HepG2 (cell line): ENCODE measurements around the gene F12. TPM values are rescaled to one million over a fixed set of nuclear protein-coding genes. Genes with fewer than 3 reads are reported as not detected.

Experiments
- ATAC-seq: fragments of 200-7000 bp; cut with Tn5 transposase; 3 replicates; pipeline ENCODE4 v1.9.1; 2020; ENCODE audit warnings: mild to moderate bottlenecking, moderate library complexity
- BruUV-seq: library from RNA; stranded (reverse); fragments of 400-500 nt; replicated peaks from 2 replicates; lab custom pipeline; 2021; lab: Mats Ljungman, UMichigan
- CTCF ChIA-PET: fragments of 300-600 bp; formaldehyde crosslinking; extraction: SDS; loops from one replicate; lab custom pipeline; 2021; ENCODE audit warnings: low total read pairs, inconsistent platforms, low intra/inter-chr PET ratio; lab: Yijun Ruan, JAX
- POLR2A ChIA-PET: fragments of 350-600 bp; sonication (Branson Sonifier 250); formaldehyde crosslinking; loops from one replicate; lab custom pipeline; 2020; ENCODE audit warnings: antibody characterized with exemption, inconsistent platforms; lab: Yijun Ruan, JAX
- DNase-seq: peaks from one replicate; pipeline ENCODE4 v3.0.0-alpha.2; 2015; ENCODE audit warnings: low spot score
- FAIRE-seq: peaks from 3 replicates; lab custom pipeline; 2011; peaks lifted over from hg19 to GRCh38; lab: Jason Lieb, UNC
- H2AFZ ChIP-seq: one replicate; pipeline ENCODE4 v1.6.1; 2011; ENCODE audit warnings: low read length, inconsistent platforms
- H3K27ac ChIP-seq: fragments of 300-600 bp; 3 replicates; pipeline ENCODE4 v1.8.0; 2011; ENCODE audit warnings: mixed run types, mild to moderate bottlenecking, mixed read lengths, low read length, inconsistent platforms; ENCODE audit not compliant: insufficient read depth; ENCODE audit errors: extremely low read length
- H3K27me3 ChIP-seq, 2 experiments: fragments of 200-600 bp in 1 of 2; 2 replicates in 1 of 2; 3 replicates in 1 of 2; pipeline versions ENCODE4 v1.6.0 to v1.8.0; 2011; ENCODE audit warnings: low read length in 2 of 2, mild to moderate bottlenecking in 2 of 2, moderate library complexity in 2 of 2, inconsistent platforms in 1 of 2; ENCODE audit not compliant: insufficient read depth in 2 of 2, control insufficient read depth in 1 of 2
- H3K36me3 ChIP-seq, 2 experiments: fragments of 200-600 bp in 1 of 2; replicated peaks in 1 of 2; 2 replicates in 1 of 2; 3 replicates in 1 of 2; pipeline versions ENCODE4 v1.5.1 to v1.8.0; 2011; ENCODE audit warnings: low read length in 2 of 2, inconsistent platforms in 1 of 2; ENCODE audit not compliant: insufficient read depth in 2 of 2, control insufficient read depth in 1 of 2
- H3K4me1 ChIP-seq: 2 replicates; pipeline ENCODE4 v1.5.1; 2012; ENCODE audit warnings: low read length, inconsistent platforms; ENCODE audit not compliant: insufficient read depth
- H3K4me2 ChIP-seq: 2 replicates; pipeline ENCODE4 v1.6.0; 2011; ENCODE audit warnings: low read depth, low read length, inconsistent platforms
- H3K4me3 ChIP-seq, 3 experiments: fragments of 200-600 bp in 1 of 3; sonication (generic), shearing (Covaris generic) in 1 of 3; replicated peaks in 1 of 3; 2 replicates each; pipeline ENCODE4 v1.5.1; 2011 to 2016; ENCODE audit warnings: low read length in 3 of 3, inconsistent platforms in 2 of 3, low read depth in 2 of 3, mild to moderate bottlenecking in 2 of 3, control low read depth in 1 of 3, mixed read lengths in 1 of 3; ENCODE audit not compliant: insufficient read depth in 1 of 3
- H3K79me2 ChIP-seq: one replicate; pipeline ENCODE4 v1.6.1; 2011; ENCODE audit warnings: low read length, inconsistent platforms; ENCODE audit not compliant: insufficient read depth
- H3K9ac ChIP-seq: 2 replicates; pipeline ENCODE4 v1.6.0; 2011; ENCODE audit warnings: mild to moderate bottlenecking, low read depth, low read length, inconsistent platforms; ENCODE audit not compliant: insufficient read depth
- H3K9me3 ChIP-seq: 2 replicates; pipeline ENCODE4 v1.5.1; 2012; ENCODE audit warnings: mild to moderate bottlenecking, low read length
- H4K20me1 ChIP-seq: 2 replicates; pipeline ENCODE4 v1.6.0; 2011; ENCODE audit warnings: inconsistent platforms, mild to moderate bottlenecking, low read length, moderate library complexity; ENCODE audit not compliant: insufficient read depth
- AGO1 ChIP-seq: fragments of 200-400 bp; formaldehyde crosslinking; IDR thresholded peaks from 2 replicates; pipeline ENCODE4 v1.6.1; 2017; ENCODE audit warnings: mild to moderate bottlenecking, low read depth, low read length, moderate library complexity; ENCODE audit not compliant: poor library complexity, severe bottlenecking
- AGO2 ChIP-seq: fragments of 200-400 bp; formaldehyde crosslinking; optimal IDR thresholded peaks from 2 replicates; pipeline ENCODE3; 2017; ENCODE audit warnings: mild to moderate bottlenecking, low read depth, low read length, moderate library complexity
- CHCHD3 ChIP-seq: sonication (generic); formaldehyde crosslinking; IDR thresholded peaks from 2 replicates; pipeline ENCODE4 v1.8.0; 2022; ENCODE audit warnings: mild to moderate bottlenecking, missing genetic modification reagents, moderate library complexity
- FLYWCH1 ChIP-seq: sonication (generic); formaldehyde crosslinking; IDR thresholded peaks from 2 replicates; pipeline ENCODE4 v1.8.1; 2023; ENCODE audit warnings: mild to moderate bottlenecking, missing genetic modification reagents
- HMGA1 ChIP-seq: sonication (generic); formaldehyde crosslinking; conservative IDR thresholded peaks from 2 replicates; pipeline ENCODE4 v1.4.0; 2020; ENCODE audit warnings: missing genetic modification reagents
- KDM3A ChIP-seq: IDR thresholded peaks from 2 replicates; pipeline ENCODE4 v1.6.1; 2018; ENCODE audit warnings: low read depth, missing compliant biosample characterization
- MBD4 ChIP-seq: IDR thresholded peaks from 2 replicates; pipeline ENCODE4 v1.6.1; 2012; ENCODE audit warnings: low read length, inconsistent platforms, borderline replicate concordance
- NFE2L2 ChIP-seq: fragments of 150-350 bp; IDR thresholded peaks from 2 replicates; pipeline ENCODE4 v1.6.1; 2014; ENCODE audit warnings: low read length
- NONO ChIP-seq, 2 experiments: fragments of 450-650 bp in 1 of 2; sonication (generic) in 1 of 2; formaldehyde crosslinking in 1 of 2; IDR thresholded peaks in 1 of 2; conservative IDR thresholded peaks in 1 of 2; 2 replicates each; pipeline versions ENCODE4 v1.6.1 to v1.8.0; 2017 to 2022; ENCODE audit warnings: mild to moderate bottlenecking in 1 of 2, missing genetic modification reagents in 1 of 2, moderate library complexity in 1 of 2
- ONECUT2 ChIP-seq: sonication (generic); formaldehyde crosslinking; IDR thresholded peaks from 2 replicates; pipeline ENCODE4 v1.4.0; 2020; ENCODE audit warnings: missing genetic modification reagents
- POLR2G ChIP-seq: fragments of 200-400 bp; formaldehyde crosslinking; IDR thresholded peaks from 2 replicates; pipeline ENCODE4 v1.6.1; 2018; ENCODE audit warnings: mild to moderate bottlenecking, low read depth, low read length, moderate library complexity
- RBM22 ChIP-seq: fragments of 200-400 bp; formaldehyde crosslinking; optimal IDR thresholded peaks from 2 replicates; pipeline ENCODE3; 2017; ENCODE audit warnings: mild to moderate bottlenecking, low read length, moderate library complexity
- SMAD3 ChIP-seq: sonication (generic); formaldehyde crosslinking; IDR thresholded peaks from 2 replicates; pipeline ENCODE4 v1.4.0; 2020; ENCODE audit warnings: missing genetic modification reagents
- TBX2 ChIP-seq: sonication (generic); formaldehyde crosslinking; IDR thresholded peaks from 2 replicates; pipeline ENCODE4 v1.5.0; 2020; ENCODE audit warnings: missing genetic modification reagents, mild to moderate bottlenecking, borderline replicate concordance
- ZBTB33 ChIP-seq: sonication (generic); formaldehyde crosslinking; IDR thresholded peaks from 2 replicates; pipeline ENCODE4 v1.4.0; 2020; ENCODE audit warnings: missing genetic modification reagents
- ZMYM4 ChIP-seq: sonication (generic); formaldehyde crosslinking; IDR thresholded peaks from 2 replicates; pipeline ENCODE4 v1.8.1; 2023; ENCODE audit warnings: mild to moderate bottlenecking, missing genetic modification reagents
- ZSCAN12 ChIP-seq: sonication (generic); formaldehyde crosslinking; IDR thresholded peaks from 2 replicates; pipeline ENCODE4 v1.9.0; 2021; ENCODE audit warnings: mild to moderate bottlenecking, missing genetic modification reagents
- WGBS: methylation state at CpG from one replicate; pipeline ENCODE4 v1.1.6; 2017; ENCODE audit warnings: low lambda C conversion rate; 5-methylcytosine and 5-hydroxymethylcytosine counted together
- in situ Hi-C: cut with HindIII; loops from 2 replicates; pipeline ENCODE4 v1.10.0; 2017; ENCODE audit warnings: low pct_unique_long_range_greater_than_20kb; ENCODE audit not compliant: extremely low pct_ligation_motif_present
- intact Hi-C: fragments of 100-400 bp; cut with micrococcal nuclease; formaldehyde crosslinking; loops from one replicate; pipeline ENCODE4 v1.10.0; 2022; ENCODE audit not compliant: unreplicated experiment
- polyA plus RNA-seq, 8 experiments: library from polyadenylated mRNA; depleted of rRNA in 3 of 8; stranded (reverse) in 7 of 8; unstranded in 1 of 8; fragments of >200 nt; fragmentation: Illumina TruSeq in 4 of 8; extraction: Trizol in 4 of 8; gene quantifications; 2 replicates each; pipeline versions ENCODE4 v1.2.1 to v1.2.3, GENCODE V29; 2011 to 2016; ENCODE audit warnings: low read depth in 4 of 8, missing spikeins in 1 of 8, mixed read lengths in 1 of 8; ENCODE audit not compliant: insufficient read depth in 1 of 8
- total RNA-seq, 5 experiments: library from RNA; depleted of rRNA; stranded (reverse); fragments of >200 nt; fragmentation: Illumina TruSeq; extraction: Trizol; gene quantifications; 2 replicates each; pipeline ENCODE4 v1.2.3, GENCODE V29; 2016; ENCODE audit warnings: low read depth in 1 of 5

Gene F12
- total and polyA plus RNA-seq, 2 of the 13 experiments (the other 11 are each of a cell fraction or from before 2014, with no cell fraction given): 2.5 to 3.0 TPM

- 100% methylated on average over 8 of the region's 15 CpGs for WGBS
- ATAC-seq: no peak
Measured at GRCh38 chr5:177443144-177443983, 34.0 kb upstream of the F12 start.

GRCh38 chr5:177442066-177442826, 32.9 kb upstream of the F12 start:
- no TSS peak for BruUV-seq
- H3K36me3 ChIP-seq: peaks cover 5 to 14% of the 10 kb centered on the region in 2 experiments; a peak in 4 of 5 replicates
- no peak overlapping the region for H3K27ac ChIP-seq
- WGBS: over 99% methylated on average over 12 of the region's 20 CpGs
- DNase-seq (no peak), FAIRE-seq (no peak), ATAC-seq (no peak)
- CTCF ChIA-PET: no interaction called here
- POLR2A ChIA-PET: interaction anchor here (1.3 to 2.0 kb wide), 4 partner anchors 12 to 17 kb away, joined by 3 to 8 read pairs (median 4); partner anchors contain the start of gene GRK6
- no peaks in the 10 kb centered on the region for H3K27me3 ChIP-seq
- no peaks in the 10 kb centered on the region for H3K9me3 ChIP-seq
- no peak overlapping the region for H3K4me2 ChIP-seq
- H3K9ac ChIP-seq: no peak overlapping the region
- intact Hi-C loops (no loop called here), in situ Hi-C loops (no loop called here)
- peaks cover 2% of the 10 kb centered on the region; the same call in 1 of the 2 replicates for H4K20me1 ChIP-seq
- no peaks in the 10 kb centered on the region for H3K79me2 ChIP-seq
- peaks cover 27% of the 10 kb centered on the region for H3K4me1 ChIP-seq
- H2AFZ ChIP-seq: no peak overlapping the region
- no peak overlapping the region for H3K4me3 ChIP-seq
- no peak for TF ChIP-seq ZBTB33 (CRISPR knock-in tag)
- TF ChIP-seq NONO (IDR thresholded peaks at IDR 0.05): no peak
- TF ChIP-seq NONO (CRISPR knock-in tag; conservative IDR thresholded peaks at IDR 0.05): 0 out of 2 replicates have a peak, but pooled peaks have one; percentile 13
- no peak for TF ChIP-seq SMAD3 (CRISPR knock-in tag)
- no peak for TF ChIP-seq CHCHD3 (CRISPR knock-in tag)
- TF ChIP-seq AGO1: peak; percentile 97
- TF ChIP-seq POLR2G: peak; percentile 14; the same call in 1 of the 2 replicates
- 0 out of 2 replicates have a peak, but pooled peaks have one; percentile 5 for TF ChIP-seq TBX2 (CRISPR knock-in tag)
- TF ChIP-seq AGO2: peak; percentile 88

More at GRCh38 chr5:177443144-177443983, 34.0 kb upstream of the F12 start:
- in situ Hi-C loops: no loop called here
- H3K4me1 ChIP-seq: peaks cover 31% of the 10 kb centered on the region
- CTCF ChIA-PET: no interaction called here
- TF ChIP-seq POLR2G (peak; percentile 29), NFE2L2 (no peak), ONECUT2 (CRISPR knock-in tag) (no peak), MBD4 (no peak), AGO2 (peak; percentile 37), ZSCAN12 (CRISPR knock-in tag) (no peak), KDM3A (no peak), RBM22 (peak; percentile 30), TBX2 (CRISPR knock-in tag) (no peak), AGO1 (peak; percentile 5), FLYWCH1 (CRISPR knock-in tag) (no peak), ZMYM4 (CRISPR knock-in tag) (no peak), HMGA1 (CRISPR knock-in tag) (no peak)
- TF ChIP-seq, all 625 proteins: peak for 4
- Histone ChIP-seq H2AFZ (no peak overlapping the region), H3K27ac (no peak overlapping the region), H3K36me3 (peaks cover 0 to 13% of the 10 kb centered on the region in 2 experiments; a peak in 2 of 5 replicates), H3K9ac (no peak overlapping the region), H4K20me1 (peaks cover 2% of the 10 kb centered on the region; the same call in 1 of the 2 replicates), H3K9me3 (no peaks in the 10 kb centered on the region), H3K4me2 (no peak overlapping the region), H3K4me3 (no peak overlapping the region), H3K79me2 (no peaks in the 10 kb centered on the region), H3K27me3 (no peaks in the 10 kb centered on the region)
- intact Hi-C loops: no loop called here
- BruUV-seq: no TSS peak
- DNase-seq (no peak), FAIRE-seq (no peak)
- POLR2A ChIA-PET: interaction anchor here (1.5 to 3.3 kb wide), 3 partner anchors 12 to 16 kb away, joined by 4 to 19 read pairs (median 8); partner anchors contain the start of gene GRK6
